ENCODE measurements around the gene MED26.

Gene MED26

GRCh38 chr19:16593181-16593580 is 34.8 kb downstream of the MED26 start:
- Histone ChIP-seq H2AFZ (ENCODE audit: low read depth, low read length) (no peak overlapping the region), H3K36me3 (ENCODE audit: insufficient read depth, low read length) (0 out of 2 replicates have a peak, but pooled peaks cover 4% of the 10 kb centered on the region), H3K9ac (ENCODE audit: low read depth, low read length) (no peak overlapping the region), H3K27me3 (ENCODE audit: insufficient read depth, low read length, poor library complexity) (no peaks in the 10 kb centered on the region), H3K4me1 (ENCODE audit: insufficient read depth, low read length) (peaks cover 51% of the 10 kb centered on the region), H3K27ac (ENCODE audit: low read length) (peak overlapping the region; percentile 62; the same call in 1 of the 2 replicates), H3K9me3 (ENCODE audit: insufficient read depth, low read length, severe bottlenecking) (no peaks in the 10 kb centered on the region), H3K4me3 (ENCODE audit: low read depth in 1 of 2, low read length in 2 of 2) (no peak overlapping the region), H4K20me1 (ENCODE audit: insufficient read depth, low read length) (peaks cover 88% of the 10 kb centered on the region), H3K79me2 (ENCODE audit: insufficient read depth, low read length) (peaks cover 97% of the 10 kb centered on the region), H3K4me2 (ENCODE audit: insufficient read depth, low read length) (no peak overlapping the region)
- DNase-seq (no peak), ATAC-seq (ENCODE audit: insufficient read depth, low read depth) (no peak)
- TF ChIP-seq EZH2 (IDR thresholded peaks at IDR 0.05; ENCODE audit: borderline replicate concordance, low read depth, low read length, severe bottlenecking): no peak
- no peak for TF ChIP-seq CTCF (IDR thresholded peaks at IDR 0.05; ENCODE audit: borderline replicate concordance, extremely low read depth, low read length, poor library complexity, severe bottlenecking)

GRCh38 chr19:16591803-16592556 is 36.0 kb downstream of the MED26 start:
- Histone ChIP-seq H3K9me3 (ENCODE audit: insufficient read depth, low read length, severe bottlenecking) (no peaks in the 10 kb centered on the region), H3K36me3 (ENCODE audit: insufficient read depth, low read length) (0 out of 2 replicates have a peak, but pooled peaks cover under 1% of the 10 kb centered on the region), H3K4me3 (ENCODE audit: low read depth in 1 of 2, low read length in 2 of 2) (no peak overlapping the region), H3K9ac (ENCODE audit: low read depth, low read length) (no peak overlapping the region), H3K27me3 (ENCODE audit: insufficient read depth, low read length, poor library complexity) (no peaks in the 10 kb centered on the region), H3K79me2 (ENCODE audit: insufficient read depth, low read length) (peaks cover 95% of the 10 kb centered on the region), H3K4me1 (ENCODE audit: insufficient read depth, low read length) (peaks cover 63% of the 10 kb centered on the region), H4K20me1 (ENCODE audit: insufficient read depth, low read length) (peaks cover 91% of the 10 kb centered on the region), H2AFZ (ENCODE audit: low read depth, low read length) (no peak overlapping the region), H3K27ac (ENCODE audit: low read length) (peak overlapping the region; percentile 19; the same call in 1 of the 2 replicates), H3K4me2 (ENCODE audit: insufficient read depth, low read length) (no peak overlapping the region)
- no peak for TF ChIP-seq EZH2 (IDR thresholded peaks at IDR 0.05; ENCODE audit: borderline replicate concordance, low read depth, low read length, severe bottlenecking)
- TF ChIP-seq CTCF (IDR thresholded peaks at IDR 0.05; ENCODE audit: borderline replicate concordance, extremely low read depth, low read length, poor library complexity, severe bottlenecking): no peak
- DNase-seq: no peak
- no peak for ATAC-seq (ENCODE audit: insufficient read depth, low read depth)

GRCh38 chr19:16590876-16591802 is 36.9 kb downstream of the MED26 start:
- H3K4me1 ChIP-seq (ENCODE audit: insufficient read depth, low read length): peaks cover 71% of the 10 kb centered on the region
- no peak overlapping the region for H2AFZ ChIP-seq (ENCODE audit: low read depth, low read length)
- H3K9me3 ChIP-seq (ENCODE audit: insufficient read depth, low read length, severe bottlenecking): no peaks in the 10 kb centered on the region
- no peak overlapping the region for H3K27ac ChIP-seq (ENCODE audit: low read length)
- H3K4me3 ChIP-seq (ENCODE audit: low read depth in 1 of 2, low read length in 2 of 2): no peak overlapping the region
- H3K79me2 ChIP-seq (ENCODE audit: insufficient read depth, low read length): peaks cover 95% of the 10 kb centered on the region
- no peak for TF ChIP-seq CTCF (IDR thresholded peaks at IDR 0.05; ENCODE audit: borderline replicate concordance, extremely low read depth, low read length, poor library complexity, severe bottlenecking)
- no peak for TF ChIP-seq EZH2 (IDR thresholded peaks at IDR 0.05; ENCODE audit: borderline replicate concordance, low read depth, low read length, severe bottlenecking)
- no peak for ATAC-seq (ENCODE audit: insufficient read depth, low read depth)
- peaks cover 89% of the 10 kb centered on the region for H4K20me1 ChIP-seq (ENCODE audit: insufficient read depth, low read length)
- H3K9ac ChIP-seq (ENCODE audit: low read depth, low read length): no peak overlapping the region
- no peaks in the 10 kb centered on the region for H3K36me3 ChIP-seq (ENCODE audit: insufficient read depth, low read length)
- H3K27me3 ChIP-seq (ENCODE audit: insufficient read depth, low read length, poor library complexity): no peaks in the 10 kb centered on the region
- no peak overlapping the region for H3K4me2 ChIP-seq (ENCODE audit: insufficient read depth, low read length)
- DNase-seq: no peak
